Activated B cell treated with CpG ODN at 0.5 μM for 24 hours (primary cell): ENCODE measurements around the gene RAB26. TPM values are rescaled to one million over a fixed set of nuclear protein-coding genes. Genes with fewer than 3 reads are reported as not detected.

Experiments used
- ATAC-seq: fragments of 200-7000 bp; cut with Tn5 transposase; one replicate; pipeline ENCODE4 v1.10.0; 2021; ENCODE audit warnings: low read depth, mild to moderate bottlenecking, moderate library complexity
- CTCF ChIA-PET: fragments of 350-600 bp; sonication (Branson Sonifier 250); formaldehyde crosslinking; loops from one replicate; lab custom pipeline; 2021; ENCODE audit warnings: antibody characterized with exemption; lab: Charles Lee
- POLR2A ChIA-PET: fragments of 350-600 bp; sonication (Branson Sonifier 250); formaldehyde crosslinking; loops from one replicate; lab custom pipeline; 2021; ENCODE audit warnings: antibody characterized with exemption; lab: Charles Lee
- DNase-seq: peaks from one replicate; pipeline ENCODE4 v3.0.0; 2022
- H3K27ac Mint-ChIP-seq: one replicate; pipeline ENCODE4 v1.8.0; 2020; ENCODE audit warnings: mixed read lengths
- H3K27me3 Mint-ChIP-seq: one replicate; pipeline ENCODE4 v1.8.0; 2021; ENCODE audit warnings: mixed read lengths
- H3K36me3 Mint-ChIP-seq: one replicate; pipeline ENCODE4 v1.8.0; 2021; ENCODE audit warnings: low read depth, mixed read lengths
- H3K4me1 Mint-ChIP-seq: one replicate; pipeline ENCODE4 v1.8.0; 2021; ENCODE audit warnings: mixed read lengths
- H3K4me3 Mint-ChIP-seq: one replicate; pipeline ENCODE4 v1.8.0; 2020; ENCODE audit warnings: mild to moderate bottlenecking, mixed read lengths
- H3K9me3 Mint-ChIP-seq: one replicate; pipeline ENCODE4 v1.8.0; 2020; ENCODE audit warnings: mixed read lengths
- intact Hi-C: fragments of 100-400 bp; cut with micrococcal nuclease; formaldehyde crosslinking; loops from one replicate; pipeline ENCODE4 v1.15.1; 2024
- total RNA-seq: library from RNA; stranded (reverse); gene quantifications from 2 replicates; pipeline ENCODE4 v1.2.3, GENCODE V29; 2022
- TF ChIP-seq, protein P1 (sequence below): fragments of 200-600 bp; IDR thresholded peaks from one replicate; pipeline ENCODE4 v1.8.0; 2022; ENCODE audit warnings: antibody characterized with exemption, mild to moderate bottlenecking

RAB26 gene
- total RNA-seq, 1 donor from 2014 or later = not detected

DNA sequence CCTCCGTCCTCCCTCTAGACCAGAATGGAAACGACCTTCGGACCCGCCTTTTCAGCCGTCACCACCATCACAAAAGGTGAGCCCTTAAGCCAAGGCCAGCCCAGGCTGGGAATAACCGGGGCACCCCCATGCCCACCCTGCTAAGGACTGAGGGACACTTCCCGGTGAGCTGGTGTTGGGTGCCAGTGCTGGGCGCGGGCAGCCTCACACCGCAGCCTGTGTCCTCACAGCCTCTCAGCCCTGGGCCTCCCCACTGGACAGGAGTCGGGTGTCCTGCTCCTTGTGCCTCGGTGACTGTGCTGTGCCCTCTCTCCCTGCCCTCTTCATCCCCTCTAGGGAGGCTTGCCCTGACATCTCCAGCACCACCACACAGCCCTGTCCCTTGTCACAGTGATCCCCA, 17.4 kb downstream of the RAB26 start:
- peaks cover 16% of the 10 kb centered on the region for H3K36me3 Mint-ChIP-seq
- POLR2A ChIA-PET = interaction anchor here (3.6 kb wide), 1 partner anchor 10 kb away, joined by 14 read pairs; the partner anchor contains the start of gene TRAF7
- no peak overlapping the region for H3K4me3 Mint-ChIP-seq
- CTCF ChIA-PET = no interaction called here
- H3K4me1 Mint-ChIP-seq = peaks cover 6% of the 10 kb centered on the region
- H3K27me3 Mint-ChIP-seq = no peaks in the 10 kb centered on the region
- ATAC-seq (no peak), DNase-seq (no peak)
- no peaks in the 10 kb centered on the region for H3K9me3 Mint-ChIP-seq
- intact Hi-C loops = no loop called here
- no peak overlapping the region for H3K27ac Mint-ChIP-seq
- TF ChIP-seq, protein P1, sequence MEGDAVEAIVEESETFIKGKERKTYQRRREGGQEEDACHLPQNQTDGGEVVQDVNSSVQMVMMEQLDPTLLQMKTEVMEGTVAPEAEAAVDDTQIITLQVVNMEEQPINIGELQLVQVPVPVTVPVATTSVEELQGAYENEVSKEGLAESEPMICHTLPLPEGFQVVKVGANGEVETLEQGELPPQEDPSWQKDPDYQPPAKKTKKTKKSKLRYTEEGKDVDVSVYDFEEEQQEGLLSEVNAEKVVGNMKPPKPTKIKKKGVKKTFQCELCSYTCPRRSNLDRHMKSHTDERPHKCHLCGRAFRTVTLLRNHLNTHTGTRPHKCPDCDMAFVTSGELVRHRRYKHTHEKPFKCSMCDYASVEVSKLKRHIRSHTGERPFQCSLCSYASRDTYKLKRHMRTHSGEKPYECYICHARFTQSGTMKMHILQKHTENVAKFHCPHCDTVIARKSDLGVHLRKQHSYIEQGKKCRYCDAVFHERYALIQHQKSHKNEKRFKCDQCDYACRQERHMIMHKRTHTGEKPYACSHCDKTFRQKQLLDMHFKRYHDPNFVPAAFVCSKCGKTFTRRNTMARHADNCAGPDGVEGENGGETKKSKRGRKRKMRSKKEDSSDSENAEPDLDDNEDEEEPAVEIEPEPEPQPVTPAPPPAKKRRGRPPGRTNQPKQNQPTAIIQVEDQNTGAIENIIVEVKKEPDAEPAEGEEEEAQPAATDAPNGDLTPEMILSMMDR = no peak

DNA sequence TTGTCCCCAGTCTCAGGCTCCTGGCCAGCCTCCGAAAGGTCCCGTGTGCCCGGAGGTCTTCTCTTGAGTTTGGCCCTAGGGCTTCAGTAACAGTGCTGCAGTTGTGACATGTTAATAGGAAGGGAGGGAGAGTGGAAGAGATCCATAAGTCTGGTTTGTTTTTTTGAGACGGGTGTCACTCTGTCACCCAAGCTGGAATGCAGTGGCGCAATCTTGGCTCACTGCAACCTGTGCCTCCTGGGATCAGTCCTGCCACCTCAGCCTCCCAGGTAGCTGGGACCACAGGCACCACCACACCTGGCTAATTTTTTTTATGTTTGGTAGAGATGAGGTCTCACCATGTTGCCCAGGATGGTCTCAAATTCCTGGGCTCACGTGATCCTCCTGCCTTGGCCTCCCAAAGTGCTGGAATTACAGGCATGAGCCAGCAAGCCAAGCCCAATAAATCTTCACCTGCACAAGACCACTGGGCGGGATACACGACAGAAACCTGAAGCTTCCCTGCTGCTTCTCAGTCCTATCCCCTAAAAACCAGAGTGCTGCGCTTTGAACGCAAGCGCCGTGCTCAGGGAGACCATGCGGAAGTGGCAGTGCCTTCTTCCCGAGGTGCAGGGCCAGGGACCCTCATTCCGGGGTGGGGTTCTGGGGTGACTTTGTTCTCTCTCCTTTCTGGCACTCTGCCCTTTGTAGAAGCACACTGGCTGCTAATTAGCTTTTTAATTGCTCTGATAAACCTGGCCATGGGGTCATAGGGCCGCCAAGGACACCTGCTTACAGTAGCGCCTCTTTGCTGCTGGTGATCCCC, 18.0 kb downstream of the RAB26 start:
- Mint-ChIP-seq H3K9me3 (no peaks in the 10 kb centered on the region), H3K27ac (no peak overlapping the region), H3K27me3 (no peaks in the 10 kb centered on the region), H3K36me3 (peaks cover 16% of the 10 kb centered on the region), H3K4me3 (no peak overlapping the region), H3K4me1 (peaks cover 3% of the 10 kb centered on the region)
- no peak for DNase-seq
- TF ChIP-seq, protein P1 = no peak
- ChIA-PET CTCF (no interaction called here), POLR2A (interaction anchor here (3.6 kb wide), 1 partner anchor 11 kb away, joined by 14 read pairs; the partner anchor contains the start of gene TRAF7)
- intact Hi-C loops = no loop called here
- no peak for ATAC-seq

DNA sequence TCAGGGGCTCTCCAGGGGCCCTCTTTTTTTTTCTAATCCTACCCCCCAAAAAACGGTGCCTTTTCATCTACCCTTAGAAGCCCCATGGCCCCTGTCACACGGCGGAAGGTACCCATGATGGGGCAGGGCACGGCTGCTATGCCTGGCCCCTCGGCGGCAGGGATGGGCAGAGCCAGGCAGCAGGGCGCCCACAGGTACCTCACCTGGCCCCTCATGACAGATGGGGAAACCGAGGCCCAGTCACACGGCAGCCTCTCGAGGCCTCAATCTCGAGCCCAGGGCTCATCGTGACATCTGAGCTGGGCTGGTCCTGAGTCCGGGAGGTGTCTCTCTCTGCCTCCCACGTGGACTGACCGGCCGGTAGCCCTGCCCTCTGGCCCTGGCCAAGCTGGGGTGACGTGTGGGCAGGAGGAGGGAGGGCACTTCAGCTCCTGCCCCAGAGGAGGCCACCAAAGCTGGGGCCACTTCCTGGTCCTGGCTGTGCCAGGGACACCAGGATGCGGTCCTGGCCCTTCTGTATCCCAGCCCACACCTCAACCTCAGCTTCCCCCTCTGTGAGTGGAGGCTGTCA, 18.7 kb downstream of the RAB26 start:
- CTCF ChIA-PET = no interaction called here
- intact Hi-C loops = no loop called here
- peaks cover 20% of the 10 kb centered on the region for H3K36me3 Mint-ChIP-seq
- no peaks in the 10 kb centered on the region for H3K4me1 Mint-ChIP-seq
- DNase-seq = no peak
- no peaks in the 10 kb centered on the region for H3K27me3 Mint-ChIP-seq
- no peak overlapping the region for H3K27ac Mint-ChIP-seq
- ATAC-seq = no peak
- POLR2A ChIA-PET = interaction anchor here (3.6 kb wide), 1 partner anchor 12 kb away, joined by 14 read pairs; the partner anchor contains the start of gene TRAF7
- H3K9me3 Mint-ChIP-seq = no peaks in the 10 kb centered on the region
- TF ChIP-seq, protein P1 = no peak
- no peak overlapping the region for H3K4me3 Mint-ChIP-seq

GRCh38 chr16:2170080-2170479, 21.7 kb downstream of the RAB26 start:
- no peak for DNase-seq
- CTCF ChIA-PET = no interaction called here
- no peak for ATAC-seq
- TF ChIP-seq, protein P1 = no peak
- Mint-ChIP-seq H3K36me3 (peaks cover 35% of the 10 kb centered on the region), H3K27ac (no peak overlapping the region), H3K4me3 (no peak overlapping the region), H3K27me3 (no peaks in the 10 kb centered on the region), H3K4me1 (no peaks in the 10 kb centered on the region), H3K9me3 (no peaks in the 10 kb centered on the region)
- POLR2A ChIA-PET = no interaction called here
- intact Hi-C loops = no loop called here
